Cardiac muscle cell (in vitro differentiated cells and primary cell): ENCODE measurements around the gene ARL16. TPM values are rescaled to one million over a fixed set of nuclear protein-coding genes. Genes with fewer than 3 reads are reported as not detected.

Experiments used
- DNase-seq, 2 donors: peaks; one replicate each; pipeline versions ENCODE4 v3.0.0 to v3.0.0-alpha.2; 2010 to 2017; ENCODE audit warnings: low read depth in 1 of 2, low spot score in 1 of 2
- H3K27ac ChIP-seq: fragments of 200-600 bp; sonication (generic); 2 replicates; pipeline ENCODE4 v1.5.1; 2016
- H3K27me3 ChIP-seq: fragments of 200-600 bp; sonication (generic); 2 replicates; pipeline ENCODE4 v1.6.0; 2016; ENCODE audit warnings: control low read depth
- H3K36me3 ChIP-seq: fragments of 200-600 bp; sonication (generic); 2 replicates; pipeline ENCODE4 v1.5.1; 2016; ENCODE audit warnings: control low read depth
- H3K4me1 ChIP-seq: fragments of 200-600 bp; sonication (generic); 2 replicates; pipeline ENCODE4 v1.8.1; 2017; ENCODE audit warnings: low read depth, mild to moderate bottlenecking, mixed run types
- H3K4me3 ChIP-seq: fragments of 200-600 bp; sonication (generic); 2 replicates; pipeline ENCODE4 v1.5.1; 2016; ENCODE audit warnings: mild to moderate bottlenecking
- H3K9me3 ChIP-seq: fragments of 200-600 bp; sonication (generic); 2 replicates; pipeline ENCODE4 v1.5.1; 2017; ENCODE audit warnings: low read depth, mild to moderate bottlenecking, control low read depth
- polyA plus RNA-seq: library from polyadenylated mRNA; unstranded; fragments of >200 nt; fragmentation: Nextera tagmentation; extraction: Ambion mirVana; gene quantifications from 2 replicates; pipeline ENCODE4 v1.2.1, GENCODE V29; 2016
- total RNA-seq: library from RNA; depleted of rRNA; stranded (reverse); fragments of >200 nt; gene quantifications from 2 replicates; pipeline ENCODE4 v1.2.3, GENCODE V29; 2016
- TF ChIP-seq, protein P1 (sequence below): IDR thresholded peaks from 2 replicates; pipeline ENCODE4 v1.5.1; 2012; ENCODE audit warnings: low read depth, mild to moderate bottlenecking, low read length

ARL16 gene
- total and polyA plus RNA-seq, 2 experiments from 2014 or later = 44.3 to 109 TPM

DNA sequence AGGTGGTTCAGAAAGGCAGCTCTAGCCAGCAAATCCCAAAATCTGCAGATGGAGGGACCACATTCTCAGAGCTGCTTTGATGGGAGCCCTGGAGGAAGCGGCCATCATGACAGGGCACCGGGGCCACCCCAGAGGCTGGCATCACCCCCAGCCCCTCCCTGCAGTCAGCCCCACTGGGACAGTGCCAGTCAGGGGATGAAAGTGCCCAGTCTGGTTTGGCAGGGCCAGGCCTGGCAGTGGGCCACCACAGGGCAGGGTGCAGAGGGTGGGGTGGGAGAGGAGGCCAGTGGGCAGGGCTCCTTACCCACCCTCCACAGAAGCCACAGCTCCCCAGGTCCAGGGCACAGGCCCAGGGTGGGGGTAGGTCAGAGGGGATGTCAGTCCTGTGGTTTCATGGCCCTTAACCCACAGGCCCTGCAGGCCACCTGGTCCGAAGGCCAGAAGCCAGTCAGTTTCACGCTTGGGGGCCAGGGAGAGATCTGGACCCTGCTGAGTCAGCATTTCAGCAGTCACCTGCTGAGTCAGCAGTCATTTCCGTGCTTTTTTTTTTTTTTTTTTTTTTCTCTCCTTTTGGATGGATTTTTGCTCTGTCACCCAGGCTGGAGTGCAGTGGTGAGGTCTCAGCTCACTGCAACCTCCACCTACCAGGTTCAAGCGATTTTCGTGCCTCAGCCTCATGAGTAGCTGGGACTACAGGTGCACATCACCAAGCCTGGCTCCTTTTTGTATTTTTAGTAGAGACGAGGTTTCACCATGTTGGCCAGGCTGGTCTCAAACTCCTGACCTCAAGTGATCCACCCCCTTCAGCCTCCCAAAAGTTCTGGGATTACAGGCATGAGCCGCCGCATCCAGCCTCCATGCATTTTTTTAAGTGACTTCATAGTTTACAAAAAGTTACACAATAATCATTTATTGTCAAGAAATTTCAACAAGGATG is 38.9 kb upstream of the ARL16 start:
- H3K4me3 ChIP-seq = no peak overlapping the region
- peaks cover 7% of the 10 kb centered on the region for H3K36me3 ChIP-seq
- TF ChIP-seq, protein P1, sequence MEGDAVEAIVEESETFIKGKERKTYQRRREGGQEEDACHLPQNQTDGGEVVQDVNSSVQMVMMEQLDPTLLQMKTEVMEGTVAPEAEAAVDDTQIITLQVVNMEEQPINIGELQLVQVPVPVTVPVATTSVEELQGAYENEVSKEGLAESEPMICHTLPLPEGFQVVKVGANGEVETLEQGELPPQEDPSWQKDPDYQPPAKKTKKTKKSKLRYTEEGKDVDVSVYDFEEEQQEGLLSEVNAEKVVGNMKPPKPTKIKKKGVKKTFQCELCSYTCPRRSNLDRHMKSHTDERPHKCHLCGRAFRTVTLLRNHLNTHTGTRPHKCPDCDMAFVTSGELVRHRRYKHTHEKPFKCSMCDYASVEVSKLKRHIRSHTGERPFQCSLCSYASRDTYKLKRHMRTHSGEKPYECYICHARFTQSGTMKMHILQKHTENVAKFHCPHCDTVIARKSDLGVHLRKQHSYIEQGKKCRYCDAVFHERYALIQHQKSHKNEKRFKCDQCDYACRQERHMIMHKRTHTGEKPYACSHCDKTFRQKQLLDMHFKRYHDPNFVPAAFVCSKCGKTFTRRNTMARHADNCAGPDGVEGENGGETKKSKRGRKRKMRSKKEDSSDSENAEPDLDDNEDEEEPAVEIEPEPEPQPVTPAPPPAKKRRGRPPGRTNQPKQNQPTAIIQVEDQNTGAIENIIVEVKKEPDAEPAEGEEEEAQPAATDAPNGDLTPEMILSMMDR = no peak
- H3K4me1 ChIP-seq = no peaks in the 10 kb centered on the region
- no peak overlapping the region for H3K27ac ChIP-seq
- no peaks in the 10 kb centered on the region for H3K27me3 ChIP-seq
- H3K9me3 ChIP-seq = no peaks in the 10 kb centered on the region
- peak in 1 of 2 donors; percentile 26 for DNase-seq

DNA sequence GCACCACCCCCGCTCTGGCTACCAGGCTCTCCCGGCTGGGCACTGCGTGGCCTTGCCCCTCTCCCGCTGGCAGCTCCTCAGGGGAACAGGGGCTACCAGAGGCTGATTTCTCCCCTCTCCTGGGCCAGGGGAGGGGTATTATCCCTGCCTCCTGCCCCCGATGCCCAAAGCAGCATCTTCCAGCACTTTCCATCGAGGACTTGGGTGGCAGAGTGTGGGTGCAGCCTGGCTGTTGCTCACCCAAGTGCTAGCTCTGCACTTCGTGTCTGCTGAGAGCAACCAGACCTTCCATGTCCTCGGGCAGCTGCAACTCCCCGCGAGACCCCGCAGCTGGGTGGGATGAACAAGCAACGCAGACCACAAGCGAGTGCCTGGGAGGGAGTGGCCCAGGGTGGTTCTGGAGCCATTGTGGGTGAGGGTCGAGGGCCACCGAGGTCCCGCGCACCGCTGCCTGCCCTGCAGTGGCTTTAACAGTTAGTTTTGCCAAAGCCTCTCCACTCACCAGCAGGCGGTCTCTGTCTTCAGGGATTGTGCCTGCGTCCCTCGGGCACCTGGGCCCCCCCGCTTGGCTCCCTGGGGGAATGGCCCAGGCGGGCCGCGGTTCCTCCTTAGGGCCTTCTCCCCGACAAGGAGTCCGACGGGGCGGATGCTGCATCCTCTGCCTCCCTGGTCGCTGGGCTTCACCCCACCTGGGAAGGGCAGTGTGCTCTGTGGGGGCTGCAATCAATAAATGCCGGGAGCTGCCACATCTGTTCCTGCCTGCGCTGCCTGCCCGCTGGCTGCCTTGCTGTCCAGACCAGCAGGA is 36.9 kb upstream of the ARL16 start:
- TF ChIP-seq, protein P1 = no peak
- H3K27ac ChIP-seq = peak overlapping the region; percentile 21
- DNase-seq = no peak

DNA sequence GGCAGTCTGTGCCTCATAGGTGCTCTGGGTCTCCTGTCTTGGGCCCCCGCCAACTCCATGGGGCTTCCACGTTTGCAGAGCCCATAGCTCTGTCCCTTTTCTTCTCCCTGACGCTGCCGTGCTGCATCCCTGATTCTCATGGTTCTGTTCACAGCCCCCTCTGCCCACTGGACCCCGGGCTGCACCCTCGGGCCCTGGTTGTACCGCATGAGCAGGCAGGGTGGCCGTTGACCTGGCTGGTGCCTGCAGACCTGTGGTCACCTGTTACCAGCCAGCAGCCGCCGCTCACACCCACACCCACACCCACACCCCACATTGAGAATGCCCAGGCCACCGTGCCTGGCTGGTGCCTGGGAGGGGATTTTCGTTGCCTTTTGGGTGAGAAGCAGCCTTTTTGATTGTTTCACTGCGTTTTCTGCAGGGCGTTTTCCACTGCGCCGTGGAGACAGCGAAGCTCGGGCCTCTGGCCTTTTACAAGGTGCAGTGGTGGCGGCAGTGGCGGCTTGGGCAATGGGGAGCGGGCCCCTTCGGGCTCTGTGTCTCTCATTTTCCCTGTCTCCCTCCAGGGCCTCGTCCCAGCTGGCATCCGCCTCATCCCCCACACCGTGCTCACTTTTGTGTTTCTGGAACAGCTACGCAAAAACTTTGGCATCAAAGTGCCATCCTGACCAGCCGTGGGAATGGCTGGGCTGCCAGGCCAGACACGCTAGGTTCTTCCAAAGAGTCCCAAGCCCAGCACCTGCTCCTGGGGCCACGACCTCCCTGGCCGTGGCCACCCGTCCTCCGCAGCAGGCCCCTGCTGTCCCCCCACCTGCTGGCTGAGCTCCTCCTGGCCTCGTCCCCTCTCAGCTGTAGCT is 36.0 kb upstream of the ARL16 start:
- Histone ChIP-seq H3K4me3 (no peak overlapping the region), H3K27ac (no peak overlapping the region), H3K4me1 (no peaks in the 10 kb centered on the region), H3K36me3 (peaks cover 7% of the 10 kb centered on the region), H3K9me3 (no peaks in the 10 kb centered on the region), H3K27me3 (no peaks in the 10 kb centered on the region)
- DNase-seq = no peak
- TF ChIP-seq, protein P1 = no peak

More for the DNA sequence above, 36.9 kb upstream of the ARL16 start:
- Histone ChIP-seq H3K9me3 (no peaks in the 10 kb centered on the region), H3K36me3 (peaks cover 7% of the 10 kb centered on the region), H3K4me3 (no peak overlapping the region), H3K27me3 (no peaks in the 10 kb centered on the region), H3K4me1 (no peaks in the 10 kb centered on the region)

DNA sequence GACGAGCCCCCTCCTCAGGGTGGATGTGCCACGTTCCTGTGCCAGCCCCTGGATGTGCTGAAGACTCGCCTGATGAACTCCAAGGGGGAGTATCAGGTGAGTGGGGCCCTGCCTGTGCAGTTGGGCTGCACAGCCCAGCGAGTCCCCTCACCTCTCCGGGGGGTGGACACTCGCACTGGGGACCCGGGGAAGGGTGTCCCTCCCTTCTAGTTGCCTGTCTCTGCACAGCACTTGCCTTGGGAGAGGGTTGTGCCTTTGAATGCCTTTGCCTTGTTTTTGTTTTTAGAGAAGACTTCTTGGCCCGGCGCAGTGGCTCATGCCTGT is 34.1 kb upstream of the ARL16 start:
- no peaks in the 10 kb centered on the region for H3K27me3 ChIP-seq
- H3K9me3 ChIP-seq = no peaks in the 10 kb centered on the region
- no peak overlapping the region for H3K27ac ChIP-seq
- peaks cover 7% of the 10 kb centered on the region for H3K36me3 ChIP-seq
- TF ChIP-seq, protein P1 = no peak
- H3K4me1 ChIP-seq = peaks cover 11% of the 10 kb centered on the region
- no peak overlapping the region for H3K4me3 ChIP-seq
- no peak for DNase-seq

DNA sequence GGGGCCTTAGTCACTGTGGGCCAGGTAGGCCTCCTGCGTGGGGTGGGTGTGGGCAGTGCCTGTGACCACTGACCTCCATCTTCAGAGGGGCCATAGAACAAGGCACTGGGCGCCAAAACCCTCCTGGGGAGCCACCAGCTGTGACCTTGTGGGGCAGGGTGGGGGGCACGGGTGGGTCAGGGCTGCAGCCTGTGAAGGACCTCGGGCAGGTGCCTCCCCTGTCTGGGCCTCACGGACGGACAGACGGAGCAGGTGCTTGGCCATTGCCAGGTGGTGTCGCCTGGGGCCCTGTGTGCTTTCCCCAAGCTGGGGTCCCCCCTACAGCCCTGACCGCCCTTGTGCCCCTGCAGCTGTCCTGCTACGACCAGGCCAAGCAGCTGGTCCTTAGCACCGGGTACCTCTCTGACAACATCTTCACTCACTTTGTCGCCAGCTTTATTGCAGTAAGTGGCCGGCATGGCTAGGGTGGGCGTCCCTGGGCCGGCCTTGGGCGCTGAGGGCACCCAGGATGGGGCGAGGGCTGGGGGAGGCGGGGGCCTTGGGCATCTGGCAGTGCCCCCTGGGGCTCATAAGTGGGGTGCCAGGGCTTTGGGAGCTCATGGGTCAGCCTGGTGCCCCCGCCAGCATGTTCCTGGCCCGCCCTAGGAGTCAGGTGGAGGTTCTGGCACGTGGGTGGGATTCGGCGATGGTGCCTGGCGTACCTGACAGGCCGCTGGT is 33.6 kb upstream of the ARL16 start:
- no peaks in the 10 kb centered on the region for H3K27me3 ChIP-seq
- H3K36me3 ChIP-seq = peaks cover 7% of the 10 kb centered on the region
- H3K4me3 ChIP-seq = no peak overlapping the region
- no peak for DNase-seq
- no peaks in the 10 kb centered on the region for H3K9me3 ChIP-seq
- no peak overlapping the region for H3K27ac ChIP-seq
- TF ChIP-seq, protein P1 = no peak
- H3K4me1 ChIP-seq = peaks cover 11% of the 10 kb centered on the region
